Epithelial cell of proximal tubule (primary cell): ENCODE data around the gene PTPRG. TPM values are rescaled to one million over a fixed set of nuclear protein-coding genes. Genes with fewer than 3 reads are reported as not detected.

Experiments used
- DNase-seq: peaks from one replicate; pipeline ENCODE4 v3.0.0-alpha.2; 2011; ENCODE audit warnings: low read depth
- H3K4me3 ChIP-seq: 2 replicates; pipeline ENCODE4 v1.5.1; 2011; ENCODE audit warnings: low read depth, mild to moderate bottlenecking, low read length
- CTCF ChIP-seq: conservative IDR thresholded peaks from 2 replicates; pipeline ENCODE4 v1.5.1; 2012; ENCODE audit warnings: low read depth, mild to moderate bottlenecking, low read length
- total RNA-seq: library from RNA; depleted of rRNA; stranded (reverse); fragments of >200 nt; gene quantifications from 2 replicates; pipeline ENCODE4 v1.2.3, GENCODE V29; 2015

Gene PTPRG
- total RNA-seq, 1 donor from 2014 or later, result 13.5 TPM

GRCh38 chr3:61975199-61975598 is 413.8 kb downstream of the PTPRG start:
- no peak for TF ChIP-seq CTCF

GRCh38 chr3:61975936-61976335 is 414.6 kb downstream of the PTPRG start:
- TF ChIP-seq CTCF, result no peak
- no peak for DNase-seq
- no peak overlapping the region for H3K4me3 ChIP-seq

More at GRCh38 chr3:61975199-61975598, 413.8 kb downstream of the PTPRG start:
- no peak overlapping the region for H3K4me3 ChIP-seq
- DNase-seq, result no peak

- TF ChIP-seq CTCF, result no peak
- H3K4me3 ChIP-seq, result no peak overlapping the region
- no peak for DNase-seq
These were observed 417.4 kb downstream of the PTPRG start for GRCh38 chr3:61978460-61979419.

GRCh38 chr3:61979638-61980037 is 418.3 kb downstream of the PTPRG start:
- no peak for DNase-seq
- TF ChIP-seq CTCF, result no peak

GRCh38 chr3:61980041-61980440 is 418.7 kb downstream of the PTPRG start:
- H3K4me3 ChIP-seq, result no peak overlapping the region
- DNase-seq, result peak; percentile 60
- TF ChIP-seq CTCF, result no peak

More at GRCh38 chr3:61979638-61980037, 418.3 kb downstream of the PTPRG start:
- H3K4me3 ChIP-seq, result no peak overlapping the region

- no peak overlapping the region for H3K4me3 ChIP-seq
- no peak for DNase-seq
- TF ChIP-seq CTCF, result no peak
These were observed 419.7 kb downstream of the PTPRG start for GRCh38 chr3:61981060-61981459.

- no peak for TF ChIP-seq CTCF
- H3K4me3 ChIP-seq, result no peak overlapping the region
- no peak for DNase-seq
These were observed 422.1 kb downstream of the PTPRG start for GRCh38 chr3:61983479-61983878.
